MM.1S (cell line): ENCODE data around the gene KRT84.
A peak's percentile ranks its signal among the peaks of the same experiment; 100 is the strongest.

Experiments
- DNase-seq: peaks from one replicate; pipeline ENCODE4 v3.0.0-alpha.2; 2015
- H2AFZ ChIP-seq: fragments of 300-600 bp; sonication (generic); 2 replicates; pipeline ENCODE4 v1.6.0; 2016; ENCODE audit warnings: antibody characterized with exemption, low read length
- H3F3A ChIP-seq: fragments of 300-600 bp; sonication (generic); 2 replicates; pipeline ENCODE4 v1.6.1; 2016; ENCODE audit warnings: mild to moderate bottlenecking, antibody characterized with exemption, low read length, moderate library complexity, mixed read lengths; ENCODE audit not compliant: insufficient read depth
- H3K27ac ChIP-seq: fragments of 300-600 bp; sonication (generic); 2 replicates; pipeline ENCODE4 v1.5.1; 2016; ENCODE audit warnings: mild to moderate bottlenecking, low read length
- H3K27me3 ChIP-seq: fragments of 300-600 bp; sonication (generic); replicated peaks from 2 replicates; pipeline ENCODE4 v1.6.0; 2016; ENCODE audit warnings: low read length; ENCODE audit not compliant: insufficient read depth
- H3K36me3 ChIP-seq: fragments of 300-600 bp; sonication (generic); replicated peaks from 2 replicates; pipeline ENCODE4 v1.6.1; 2016; ENCODE audit warnings: mild to moderate bottlenecking, low read length, mixed read lengths; ENCODE audit not compliant: insufficient read depth
- H3K4me1 ChIP-seq: fragments of 300-600 bp; sonication (generic); 2 replicates; pipeline ENCODE4 v1.6.1; 2016; ENCODE audit warnings: low read length, mixed read lengths
- H3K4me2 ChIP-seq: fragments of 300-600 bp; sonication (generic); 2 replicates; pipeline ENCODE4 v1.6.0; 2016; ENCODE audit warnings: low read depth, low read length
- H3K4me3 ChIP-seq: fragments of 300-600 bp; sonication (generic); 2 replicates; pipeline ENCODE4 v1.5.1; 2016; ENCODE audit warnings: low read length, mixed read lengths
- H3K79me2 ChIP-seq: fragments of 300-600 bp; sonication (generic); 2 replicates; pipeline ENCODE4 v1.6.1; 2016; ENCODE audit warnings: mixed run types, low read length, mixed read lengths
- H3K9ac ChIP-seq: fragments of 300-600 bp; sonication (generic); 2 replicates; pipeline ENCODE4 v1.6.1; 2016; ENCODE audit warnings: low read length, mixed read lengths
- H3K9me2 ChIP-seq: fragments of 300-600 bp; sonication (generic); replicated peaks from 2 replicates; pipeline ENCODE4 v1.6.1; 2016; ENCODE audit warnings: mild to moderate bottlenecking, low read length, mixed read lengths; ENCODE audit not compliant: insufficient read depth
- H3K9me3 ChIP-seq: fragments of 300-600 bp; sonication (generic); replicated peaks from 2 replicates; pipeline ENCODE4 v1.6.1; 2016; ENCODE audit warnings: mild to moderate bottlenecking, low read length, mixed read lengths; ENCODE audit not compliant: insufficient read depth
- H4K20me1 ChIP-seq: fragments of 300-600 bp; sonication (generic); 2 replicates; pipeline ENCODE4 v1.6.1; 2016; ENCODE audit warnings: mild to moderate bottlenecking, low read length, moderate library complexity, mixed read lengths; ENCODE audit not compliant: insufficient read depth
- EZH2 ChIP-seq: fragments of 300-600 bp; sonication (generic); optimal IDR thresholded peaks from 2 replicates; pipeline ENCODE3; 2017; ENCODE audit warnings: low read depth, mild to moderate bottlenecking, antibody characterized with exemption, low read length, mixed read lengths
- EZH2phosphoT487 ChIP-seq: fragments of 300-600 bp; sonication (generic); IDR thresholded peaks from 2 replicates; pipeline ENCODE4 v1.6.1; 2018; ENCODE audit warnings: antibody characterized with exemption, low read length
- TF ChIP-seq, protein P1 (sequence below): fragments of 300-600 bp; sonication (generic); IDR thresholded peaks from 2 replicates; pipeline ENCODE4 v1.5.1; 2016; ENCODE audit warnings: antibody characterized with exemption, low read length, mixed read lengths

The KRT84 gene

GRCh38 chr12:52392465-52393007, 7.1 kb upstream of the KRT84 start:
- H4K20me1 ChIP-seq: no peaks in the 10 kb centered on the region
- no peak for DNase-seq
- H3K4me2 ChIP-seq: no peak overlapping the region
- H3K9me2 ChIP-seq: no peaks in the 10 kb centered on the region
- no peak overlapping the region for H3K9ac ChIP-seq
- no peak overlapping the region for H2AFZ ChIP-seq
- H3K27ac ChIP-seq: no peak overlapping the region
- H3K4me1 ChIP-seq: no peaks in the 10 kb centered on the region
- H3F3A ChIP-seq: no peaks in the 10 kb centered on the region
- no peak overlapping the region for H3K4me3 ChIP-seq
- H3K27me3 ChIP-seq: peaks cover 63% of the 10 kb centered on the region
- no peaks in the 10 kb centered on the region for H3K9me3 ChIP-seq
- H3K79me2 ChIP-seq: no peaks in the 10 kb centered on the region
- H3K36me3 ChIP-seq: no peaks in the 10 kb centered on the region
- TF ChIP-seq, protein P1, sequence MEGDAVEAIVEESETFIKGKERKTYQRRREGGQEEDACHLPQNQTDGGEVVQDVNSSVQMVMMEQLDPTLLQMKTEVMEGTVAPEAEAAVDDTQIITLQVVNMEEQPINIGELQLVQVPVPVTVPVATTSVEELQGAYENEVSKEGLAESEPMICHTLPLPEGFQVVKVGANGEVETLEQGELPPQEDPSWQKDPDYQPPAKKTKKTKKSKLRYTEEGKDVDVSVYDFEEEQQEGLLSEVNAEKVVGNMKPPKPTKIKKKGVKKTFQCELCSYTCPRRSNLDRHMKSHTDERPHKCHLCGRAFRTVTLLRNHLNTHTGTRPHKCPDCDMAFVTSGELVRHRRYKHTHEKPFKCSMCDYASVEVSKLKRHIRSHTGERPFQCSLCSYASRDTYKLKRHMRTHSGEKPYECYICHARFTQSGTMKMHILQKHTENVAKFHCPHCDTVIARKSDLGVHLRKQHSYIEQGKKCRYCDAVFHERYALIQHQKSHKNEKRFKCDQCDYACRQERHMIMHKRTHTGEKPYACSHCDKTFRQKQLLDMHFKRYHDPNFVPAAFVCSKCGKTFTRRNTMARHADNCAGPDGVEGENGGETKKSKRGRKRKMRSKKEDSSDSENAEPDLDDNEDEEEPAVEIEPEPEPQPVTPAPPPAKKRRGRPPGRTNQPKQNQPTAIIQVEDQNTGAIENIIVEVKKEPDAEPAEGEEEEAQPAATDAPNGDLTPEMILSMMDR: no peak
- TF ChIP-seq EZH2 (no peak), EZH2phosphoT487 (no peak)

GRCh38 chr12:52391618-52392002, 6.2 kb upstream of the KRT84 start:
- Histone ChIP-seq H3F3A (no peaks in the 10 kb centered on the region), H3K27ac (no peak overlapping the region), H3K9me3 (no peaks in the 10 kb centered on the region), H2AFZ (no peak overlapping the region), H3K9ac (no peak overlapping the region), H3K4me1 (no peaks in the 10 kb centered on the region), H3K27me3 (peaks cover 63% of the 10 kb centered on the region), H3K4me3 (no peak overlapping the region), H3K36me3 (no peaks in the 10 kb centered on the region), H3K4me2 (no peak overlapping the region), H3K9me2 (no peaks in the 10 kb centered on the region), H4K20me1 (no peaks in the 10 kb centered on the region), H3K79me2 (no peaks in the 10 kb centered on the region)
- TF ChIP-seq EZH2 (no peak), EZH2phosphoT487 (no peak)
- TF ChIP-seq, protein P1: no peak
- no peak for DNase-seq

- H3K4me2 ChIP-seq: no peak overlapping the region
- peak; percentile 15 for DNase-seq
- no peaks in the 10 kb centered on the region for H3K79me2 ChIP-seq
- no peak overlapping the region for H3K27ac ChIP-seq
- H3K4me1 ChIP-seq: no peaks in the 10 kb centered on the region
- no peak overlapping the region for H3K4me3 ChIP-seq
- no peak overlapping the region for H3K9ac ChIP-seq
- peaks cover 63% of the 10 kb centered on the region for H3K27me3 ChIP-seq
- H2AFZ ChIP-seq: no peak overlapping the region
- no peaks in the 10 kb centered on the region for H3K36me3 ChIP-seq
- TF ChIP-seq EZH2phosphoT487 (no peak), EZH2 (no peak)
- TF ChIP-seq, protein P1: peak; percentile 39
- H3K9me2 ChIP-seq: no peaks in the 10 kb centered on the region
- H3F3A ChIP-seq: no peaks in the 10 kb centered on the region
- no peaks in the 10 kb centered on the region for H4K20me1 ChIP-seq
- H3K9me3 ChIP-seq: no peaks in the 10 kb centered on the region
These were observed 5.5 kb upstream of the KRT84 start for GRCh38 chr12:52390739-52391617.
